ENCODE data around the gene CCDC87.
A peak's percentile ranks its signal among the peaks of the same experiment; 100 is the strongest.
"Not testable (repeated sequence)": the region's sequence is repeated elsewhere in the genome, so short reads cannot be mapped to it uniquely, and the experiment has no call there.

The CCDC87 gene, protein sequence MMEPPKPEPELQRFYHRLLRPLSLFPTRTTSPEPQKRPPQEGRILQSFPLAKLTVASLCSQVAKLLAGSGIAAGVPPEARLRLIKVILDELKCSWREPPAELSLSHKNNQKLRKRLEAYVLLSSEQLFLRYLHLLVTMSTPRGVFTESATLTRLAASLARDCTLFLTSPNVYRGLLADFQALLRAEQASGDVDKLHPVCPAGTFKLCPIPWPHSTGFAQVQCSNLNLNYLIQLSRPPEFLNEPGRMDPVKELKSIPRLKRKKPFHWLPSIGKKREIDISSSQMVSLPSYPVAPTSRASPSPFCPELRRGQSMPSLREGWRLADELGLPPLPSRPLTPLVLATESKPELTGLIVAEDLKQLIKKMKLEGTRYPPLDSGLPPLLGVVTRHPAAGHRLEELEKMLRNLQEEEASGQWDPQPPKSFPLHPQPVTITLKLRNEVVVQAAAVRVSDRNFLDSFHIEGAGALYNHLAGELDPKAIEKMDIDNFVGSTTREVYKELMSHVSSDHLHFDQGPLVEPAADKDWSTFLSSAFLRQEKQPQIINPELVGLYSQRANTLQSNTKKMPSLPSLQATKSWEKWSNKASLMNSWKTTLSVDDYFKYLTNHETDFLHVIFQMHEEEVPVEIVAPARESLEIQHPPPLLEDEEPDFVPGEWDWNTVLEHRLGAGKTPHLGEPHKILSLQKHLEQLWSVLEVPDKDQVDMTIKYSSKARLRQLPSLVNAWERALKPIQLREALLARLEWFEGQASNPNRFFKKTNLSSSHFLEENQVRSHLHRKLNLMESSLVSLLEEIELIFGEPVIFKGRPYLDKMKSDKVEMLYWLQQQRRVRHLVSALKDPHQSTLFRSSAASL

GRCh38 chr11:66592457-66593302 is at the start of gene CCDC87, which contains the start of gene CCS:
CCDC87 (minus strand) TSS chr11:66593063; CDS start chr11:66593015, 48 bp downstream.
CCS (plus strand) TSS chr11:66593185; CDS start chr11:66593262, 77 bp downstream.
- DNase-seq (ENCODE audit: low read depth), result peak; percentile 96
- TF ChIP-seq, protein P1, sequence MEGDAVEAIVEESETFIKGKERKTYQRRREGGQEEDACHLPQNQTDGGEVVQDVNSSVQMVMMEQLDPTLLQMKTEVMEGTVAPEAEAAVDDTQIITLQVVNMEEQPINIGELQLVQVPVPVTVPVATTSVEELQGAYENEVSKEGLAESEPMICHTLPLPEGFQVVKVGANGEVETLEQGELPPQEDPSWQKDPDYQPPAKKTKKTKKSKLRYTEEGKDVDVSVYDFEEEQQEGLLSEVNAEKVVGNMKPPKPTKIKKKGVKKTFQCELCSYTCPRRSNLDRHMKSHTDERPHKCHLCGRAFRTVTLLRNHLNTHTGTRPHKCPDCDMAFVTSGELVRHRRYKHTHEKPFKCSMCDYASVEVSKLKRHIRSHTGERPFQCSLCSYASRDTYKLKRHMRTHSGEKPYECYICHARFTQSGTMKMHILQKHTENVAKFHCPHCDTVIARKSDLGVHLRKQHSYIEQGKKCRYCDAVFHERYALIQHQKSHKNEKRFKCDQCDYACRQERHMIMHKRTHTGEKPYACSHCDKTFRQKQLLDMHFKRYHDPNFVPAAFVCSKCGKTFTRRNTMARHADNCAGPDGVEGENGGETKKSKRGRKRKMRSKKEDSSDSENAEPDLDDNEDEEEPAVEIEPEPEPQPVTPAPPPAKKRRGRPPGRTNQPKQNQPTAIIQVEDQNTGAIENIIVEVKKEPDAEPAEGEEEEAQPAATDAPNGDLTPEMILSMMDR (conservative IDR thresholded peaks at IDR 0.05; ENCODE audit: low read depth, low read length), result peak; percentile 78
- peak within 1 kb of the TSS; percentile 71 for H3K4me3 ChIP-seq (ENCODE audit: low read depth, low read length)

DNA sequence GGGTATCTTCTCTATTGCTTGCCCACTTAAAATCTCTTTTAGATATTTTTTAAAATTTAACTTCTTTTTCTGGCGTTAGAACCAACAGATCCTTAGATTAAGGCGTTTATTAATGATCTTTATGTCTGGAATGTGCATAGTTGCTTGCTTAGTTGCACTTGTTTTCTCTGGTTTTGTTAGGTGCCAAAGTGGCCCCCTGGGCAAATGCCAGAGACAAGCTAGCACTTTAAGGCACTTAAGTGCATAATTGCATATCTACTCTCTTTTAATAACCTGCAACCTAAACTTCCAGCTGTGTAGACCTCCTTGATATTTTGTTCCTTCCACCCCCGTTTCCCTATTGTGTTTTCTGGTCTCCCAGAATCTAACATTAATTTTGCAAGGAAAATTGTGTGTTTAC is 49.0 kb upstream of the CCDC87 start:
- TF ChIP-seq, protein P1 (conservative IDR thresholded peaks at IDR 0.05; ENCODE audit: low read depth, low read length), result no peak
- H3K4me3 ChIP-seq (ENCODE audit: low read depth, low read length), result peak overlapping the region; percentile 38
- no peak for DNase-seq (ENCODE audit: low read depth)

GRCh38 chr11:66639814-66640340 is 47.0 kb upstream of the CCDC87 start:
- not testable (repeated sequence) for DNase-seq (ENCODE audit: low read depth)

GRCh38 chr11:66639066-66639813 is 46.4 kb upstream of the CCDC87 start:
- TF ChIP-seq, protein P1 (conservative IDR thresholded peaks at IDR 0.05; ENCODE audit: low read depth, low read length), result peak; percentile 27
- peak overlapping the region; percentile 96 for H3K4me3 ChIP-seq (ENCODE audit: low read depth, low read length)
- DNase-seq (ENCODE audit: low read depth), result peak; percentile 67

More at GRCh38 chr11:66639814-66640340, 47.0 kb upstream of the CCDC87 start:
- H3K4me3 ChIP-seq (ENCODE audit: low read depth, low read length), result peak overlapping the region; percentile 96

- DNase-seq (ENCODE audit: low read depth), result peak; percentile 100
- H3K4me3 ChIP-seq (ENCODE audit: low read depth, low read length), result peak within 1 kb of the TSS; percentile 96
- TF ChIP-seq, protein P1 (conservative IDR thresholded peaks at IDR 0.05; ENCODE audit: low read depth, low read length), result peak; percentile 36
Observed at GRCh38 chr11:66638177-66639065, 45.6 kb upstream of the CCDC87 start, which contains the start of gene RBM4. RBM4 (plus strand) TSS chr11:66638703; CDS start chr11:66639712, 1,009 bp downstream.

Data from choroid plexus epithelial cell (primary cell).